ENCODE measurements around the gene PID1.

PID1 gene

DNA sequence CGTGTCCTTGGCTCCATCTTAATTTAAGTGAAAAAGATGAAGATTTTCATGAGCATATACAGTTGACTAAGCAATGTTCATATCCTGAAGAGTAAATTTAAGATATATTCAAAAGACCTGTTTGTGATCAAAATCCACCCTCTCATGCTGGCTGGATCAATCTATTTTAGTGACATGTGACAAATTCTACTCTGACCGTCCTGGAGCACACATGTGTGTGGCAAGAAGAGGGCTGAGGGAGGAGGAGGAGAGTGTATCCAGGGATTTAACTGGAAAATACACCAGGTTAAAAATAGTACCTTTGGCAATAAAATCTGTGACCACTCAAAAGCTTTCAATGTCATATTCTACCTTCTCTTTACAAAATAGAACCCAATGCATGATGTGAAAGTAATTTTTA, 228.7 kb downstream of the PID1 start:
- TF ChIP-seq, protein P1, sequence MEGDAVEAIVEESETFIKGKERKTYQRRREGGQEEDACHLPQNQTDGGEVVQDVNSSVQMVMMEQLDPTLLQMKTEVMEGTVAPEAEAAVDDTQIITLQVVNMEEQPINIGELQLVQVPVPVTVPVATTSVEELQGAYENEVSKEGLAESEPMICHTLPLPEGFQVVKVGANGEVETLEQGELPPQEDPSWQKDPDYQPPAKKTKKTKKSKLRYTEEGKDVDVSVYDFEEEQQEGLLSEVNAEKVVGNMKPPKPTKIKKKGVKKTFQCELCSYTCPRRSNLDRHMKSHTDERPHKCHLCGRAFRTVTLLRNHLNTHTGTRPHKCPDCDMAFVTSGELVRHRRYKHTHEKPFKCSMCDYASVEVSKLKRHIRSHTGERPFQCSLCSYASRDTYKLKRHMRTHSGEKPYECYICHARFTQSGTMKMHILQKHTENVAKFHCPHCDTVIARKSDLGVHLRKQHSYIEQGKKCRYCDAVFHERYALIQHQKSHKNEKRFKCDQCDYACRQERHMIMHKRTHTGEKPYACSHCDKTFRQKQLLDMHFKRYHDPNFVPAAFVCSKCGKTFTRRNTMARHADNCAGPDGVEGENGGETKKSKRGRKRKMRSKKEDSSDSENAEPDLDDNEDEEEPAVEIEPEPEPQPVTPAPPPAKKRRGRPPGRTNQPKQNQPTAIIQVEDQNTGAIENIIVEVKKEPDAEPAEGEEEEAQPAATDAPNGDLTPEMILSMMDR (IDR thresholded peaks at IDR 0.05; ENCODE audit: borderline replicate concordance, control extremely low read depth, extremely low read depth, insufficient read depth, missing control alignments): no peak
- DNase-seq (ENCODE audit: low spot score): no peak
- in situ Hi-C loops (cut with MboI; ENCODE audit: low sequenced_read_pairs, unreplicated experiment): no loop called here

DNA sequence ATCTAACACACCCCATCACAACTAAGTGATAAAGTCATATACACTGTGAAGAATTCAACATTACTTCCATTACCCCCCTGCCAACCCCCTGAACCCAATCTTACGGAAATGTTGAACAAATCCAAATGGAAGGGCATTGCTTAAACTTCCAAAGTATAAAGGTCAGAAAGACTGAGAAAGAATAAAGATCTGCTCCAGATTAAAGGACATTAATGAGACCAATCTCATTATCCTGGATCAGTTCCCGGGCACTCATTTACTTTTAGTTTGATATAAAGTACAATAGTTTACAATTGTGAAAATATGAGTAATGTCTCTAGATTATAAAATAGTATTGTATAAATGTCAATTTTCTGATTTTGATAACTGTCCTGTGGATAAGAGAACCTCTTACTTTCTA, 229.4 kb downstream of the PID1 start:
- in situ Hi-C loops (cut with MboI; ENCODE audit: low sequenced_read_pairs, unreplicated experiment): no loop called here
- TF ChIP-seq, protein P1 (IDR thresholded peaks at IDR 0.05; ENCODE audit: borderline replicate concordance, control extremely low read depth, extremely low read depth, insufficient read depth, missing control alignments): no peak

DNA sequence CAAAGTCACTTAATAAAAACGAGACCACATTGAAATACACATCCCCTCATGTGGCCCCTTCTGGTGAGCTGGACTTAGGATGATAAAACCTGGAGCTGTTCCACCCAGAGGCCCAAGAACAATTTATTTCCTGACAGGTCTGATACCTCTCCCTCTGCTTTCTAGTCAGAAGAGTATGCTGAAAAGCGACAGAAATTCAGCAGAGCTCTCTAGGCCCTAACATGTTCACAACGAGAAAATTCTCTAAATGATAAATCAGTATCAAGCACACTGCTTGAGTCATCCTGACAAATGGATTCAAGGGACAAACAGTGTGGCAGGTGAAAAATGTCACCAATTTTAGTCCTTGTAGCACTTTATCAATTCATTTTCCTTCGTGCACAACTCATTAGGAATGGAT, 233.5 kb downstream of the PID1 start:
- no peak for DNase-seq (ENCODE audit: low spot score)
- in situ Hi-C loops (cut with MboI; ENCODE audit: low sequenced_read_pairs, unreplicated experiment): no loop called here
- TF ChIP-seq, protein P1 (IDR thresholded peaks at IDR 0.05; ENCODE audit: borderline replicate concordance, control extremely low read depth, extremely low read depth, insufficient read depth, missing control alignments): no peak

More for the DNA sequence above, 229.4 kb downstream of the PID1 start:
- DNase-seq (ENCODE audit: low spot score): no peak

DNA sequence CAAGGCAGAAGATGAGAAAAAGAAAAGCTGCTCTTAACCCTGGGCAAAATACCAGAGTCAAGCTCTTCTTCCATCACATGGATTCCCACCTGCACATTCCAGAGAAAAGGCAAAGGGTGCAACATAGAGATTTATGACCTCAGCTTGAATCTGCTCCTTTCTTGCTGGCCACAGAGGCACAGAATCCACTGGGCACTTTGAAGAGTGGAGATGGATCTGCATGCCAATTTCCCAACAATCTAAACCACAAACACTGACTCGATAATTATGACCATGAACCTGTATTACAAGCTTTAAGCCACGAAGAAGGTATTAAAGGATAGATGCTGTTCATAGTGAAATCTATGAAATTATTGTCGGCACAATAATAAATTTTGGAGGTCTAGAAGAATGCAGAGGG, 237.3 kb downstream of the PID1 start:
- TF ChIP-seq, protein P1 (IDR thresholded peaks at IDR 0.05; ENCODE audit: borderline replicate concordance, control extremely low read depth, extremely low read depth, insufficient read depth, missing control alignments): no peak

DNA sequence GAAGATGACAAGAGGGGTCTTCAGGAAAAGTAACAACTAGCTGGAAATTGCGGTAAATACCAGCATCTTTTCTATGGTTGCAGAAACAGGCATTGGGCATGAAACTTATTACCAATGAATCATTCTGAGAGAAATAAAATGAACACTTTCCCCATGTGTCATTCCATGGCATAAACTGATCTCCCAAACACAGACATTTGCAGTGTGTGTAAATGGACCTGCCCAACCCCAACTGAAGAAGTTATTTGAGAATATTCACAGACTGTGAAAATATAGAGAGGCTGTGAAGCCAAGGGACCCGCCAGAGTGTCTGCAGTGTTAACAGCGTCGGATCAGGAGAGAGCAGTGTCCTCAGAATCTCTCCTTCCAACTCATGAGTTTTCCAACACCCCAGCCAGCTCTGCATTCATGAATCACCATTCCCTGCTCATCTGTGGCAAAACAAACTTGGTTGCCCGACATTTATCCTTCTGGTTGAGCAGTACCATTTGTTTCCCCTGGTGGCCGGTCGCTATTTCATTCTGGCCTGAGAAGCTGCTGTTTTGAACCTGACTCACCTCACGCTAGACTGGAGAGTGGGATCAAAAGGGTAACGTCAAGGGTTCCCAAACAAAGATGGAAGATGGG, 238.4 kb downstream of the PID1 start:
- in situ Hi-C loops (cut with MboI; ENCODE audit: low sequenced_read_pairs, unreplicated experiment): no loop called here
- DNase-seq (ENCODE audit: low spot score): no peak
- TF ChIP-seq, protein P1 (IDR thresholded peaks at IDR 0.05; ENCODE audit: borderline replicate concordance, control extremely low read depth, extremely low read depth, insufficient read depth, missing control alignments): no peak

More for the DNA sequence above, 237.3 kb downstream of the PID1 start:
- DNase-seq (ENCODE audit: low spot score): no peak
- in situ Hi-C loops (cut with MboI; ENCODE audit: low sequenced_read_pairs, unreplicated experiment): no loop called here

DNA sequence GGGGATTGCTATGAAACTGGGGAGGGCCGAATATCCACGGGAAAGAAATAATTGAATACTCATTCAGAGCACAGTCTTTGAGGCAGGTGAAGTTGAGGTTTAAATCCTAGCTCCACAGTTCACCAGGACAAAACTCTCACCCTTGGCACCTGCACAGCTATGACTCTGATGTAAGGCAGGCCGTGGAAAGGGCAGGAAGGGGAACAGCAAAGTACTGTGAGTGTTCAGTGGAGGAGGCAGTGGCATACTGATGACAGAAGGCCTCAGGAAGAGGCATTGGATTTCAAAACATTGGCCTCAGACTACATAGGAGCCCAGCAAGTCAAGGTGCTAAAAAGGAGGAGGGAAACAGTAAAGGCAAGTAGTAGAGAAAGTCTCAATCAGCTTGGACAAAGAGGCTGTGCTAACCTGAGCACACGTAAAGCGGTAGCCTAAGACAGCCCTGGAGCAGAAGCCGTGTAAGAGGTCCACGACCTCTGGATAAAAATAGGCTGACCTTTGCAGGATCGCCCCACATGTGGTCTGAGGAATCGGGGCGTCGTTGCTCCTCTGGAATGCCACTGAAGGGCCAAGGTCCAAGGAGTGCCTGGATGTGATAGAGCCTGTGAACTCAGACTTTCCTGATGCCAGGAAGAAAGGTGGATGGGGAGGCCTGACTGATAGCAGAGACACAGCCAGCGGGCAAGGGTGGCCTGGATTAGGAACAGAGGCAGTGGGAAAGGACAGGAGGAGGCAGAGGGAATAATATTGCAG, 243.6 kb downstream of the PID1 start:
- TF ChIP-seq, protein P1 (IDR thresholded peaks at IDR 0.05; ENCODE audit: borderline replicate concordance, control extremely low read depth, extremely low read depth, insufficient read depth, missing control alignments): no peak
- no peak for DNase-seq (ENCODE audit: low spot score)
- in situ Hi-C loops (cut with MboI; ENCODE audit: low sequenced_read_pairs, unreplicated experiment): no loop called here
